Measurements from ENCODE around the gene CALM1.

CALM1 gene

DNA sequence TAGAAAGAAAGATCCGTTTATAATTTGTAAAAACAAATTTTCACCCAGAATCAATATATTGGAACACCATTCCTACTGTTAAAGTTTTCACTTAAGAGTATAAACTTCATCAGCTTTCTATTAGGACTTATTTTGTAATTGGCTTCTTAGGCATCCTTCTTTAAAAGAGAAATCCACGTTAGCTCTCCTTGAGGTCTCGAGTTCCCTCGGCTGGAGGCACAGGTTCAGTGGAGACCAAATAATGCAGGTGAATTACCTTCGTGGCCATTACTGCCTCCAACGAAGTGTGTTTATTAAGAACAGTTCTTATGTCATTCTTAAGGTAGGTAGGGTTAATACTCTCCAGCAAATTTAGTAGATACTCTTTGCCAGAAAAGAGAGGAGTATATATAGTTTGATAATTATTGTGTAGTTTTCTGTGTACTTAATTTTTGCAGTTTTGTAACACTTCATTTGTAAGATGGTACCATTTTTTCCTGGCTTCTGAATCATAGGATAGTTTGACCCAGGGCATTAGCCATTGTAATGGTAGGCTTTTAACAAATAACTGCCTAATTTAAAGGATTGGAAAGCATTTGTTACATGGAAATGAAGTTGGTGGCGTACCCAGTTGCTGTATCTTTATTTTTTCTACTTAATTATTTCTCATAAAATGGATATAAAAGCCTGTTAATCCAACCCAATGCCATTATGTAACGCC, 2.2 kb downstream of the CALM1 start:
- Histone ChIP-seq H3K4me1 (ENCODE audit: control insufficient read depth, insufficient read depth, low read length, poor library complexity, severe bottlenecking) (peaks cover 9% of the 10 kb centered on the region), H3K36me3 (ENCODE audit: control insufficient read depth, insufficient read depth, low read length) (peaks cover 43% of the 10 kb centered on the region), H3K9me3 (ENCODE audit: control insufficient read depth, low read length) (no peaks in the 10 kb centered on the region), H3K27ac (ENCODE audit: low read depth, low read length, severe bottlenecking) (no peak overlapping the region), H3K4me3 (ENCODE audit: extremely low read depth, insufficient read depth, low read length, poor library complexity, severe bottlenecking) (peak overlapping the region; percentile 92)
- WGBS, 2 experiments (ENCODE audit: insufficient coverage in 2 of 2): 30 to 33% methylated on average over 4 of the region's 8 CpGs

DNA sequence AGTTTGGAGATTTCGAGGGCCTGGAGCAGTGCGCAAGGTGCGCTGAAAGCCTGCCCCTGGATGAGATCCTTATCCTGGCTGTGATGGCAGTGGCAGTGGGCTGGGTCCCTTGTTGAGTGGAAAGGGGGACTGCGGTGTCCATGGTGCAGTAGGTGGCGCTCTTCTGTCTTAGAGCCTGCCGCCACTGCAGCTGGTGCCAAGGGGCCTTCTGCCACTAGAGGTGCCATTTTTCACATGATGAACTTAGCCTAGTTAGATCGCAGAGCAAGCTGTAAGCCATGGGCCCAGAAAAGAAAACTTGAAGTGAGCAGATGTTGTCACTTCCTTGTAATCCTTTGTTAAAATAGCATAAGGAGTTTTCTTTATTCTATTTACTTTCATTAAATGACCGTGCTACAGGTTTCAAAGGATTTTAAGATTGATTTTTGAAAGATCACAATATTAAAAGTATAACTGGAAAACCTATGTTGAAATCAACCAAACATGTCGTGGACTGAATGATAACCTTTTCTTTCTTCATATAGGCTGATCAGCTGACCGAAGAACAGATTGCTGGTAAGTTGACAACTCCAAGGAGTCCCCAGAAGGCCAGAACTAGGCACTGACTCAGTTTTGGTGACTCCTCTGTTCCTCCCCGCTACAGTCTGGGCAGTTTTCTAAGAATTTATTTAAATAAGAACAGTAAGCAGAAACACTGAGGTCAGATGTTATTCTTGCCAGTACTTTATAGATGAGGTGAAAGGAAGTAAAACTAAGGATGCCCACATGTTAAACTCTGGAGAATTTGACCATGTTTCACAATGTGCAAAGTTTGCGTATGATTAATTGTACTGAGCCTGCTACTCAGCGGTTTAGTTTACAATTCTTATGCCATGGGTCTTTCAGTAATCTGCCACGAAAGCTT, 3.0 kb downstream of the CALM1 start:
- Histone ChIP-seq H3K4me3 (ENCODE audit: extremely low read depth, insufficient read depth, low read length, poor library complexity, severe bottlenecking) (peak overlapping the region; percentile 92), H3K27ac (ENCODE audit: low read depth, low read length, severe bottlenecking) (no peak overlapping the region), H3K36me3 (ENCODE audit: control insufficient read depth, insufficient read depth, low read length) (peaks cover 51% of the 10 kb centered on the region), H3K9me3 (ENCODE audit: control insufficient read depth, low read length) (no peaks in the 10 kb centered on the region), H3K4me1 (ENCODE audit: control insufficient read depth, insufficient read depth, low read length, poor library complexity, severe bottlenecking) (peaks cover 9% of the 10 kb centered on the region)
- 39 to 44% methylated on average over 12 of the region's 14 CpGs for WGBS, 2 experiments (ENCODE audit: insufficient coverage in 2 of 2)

DNA sequence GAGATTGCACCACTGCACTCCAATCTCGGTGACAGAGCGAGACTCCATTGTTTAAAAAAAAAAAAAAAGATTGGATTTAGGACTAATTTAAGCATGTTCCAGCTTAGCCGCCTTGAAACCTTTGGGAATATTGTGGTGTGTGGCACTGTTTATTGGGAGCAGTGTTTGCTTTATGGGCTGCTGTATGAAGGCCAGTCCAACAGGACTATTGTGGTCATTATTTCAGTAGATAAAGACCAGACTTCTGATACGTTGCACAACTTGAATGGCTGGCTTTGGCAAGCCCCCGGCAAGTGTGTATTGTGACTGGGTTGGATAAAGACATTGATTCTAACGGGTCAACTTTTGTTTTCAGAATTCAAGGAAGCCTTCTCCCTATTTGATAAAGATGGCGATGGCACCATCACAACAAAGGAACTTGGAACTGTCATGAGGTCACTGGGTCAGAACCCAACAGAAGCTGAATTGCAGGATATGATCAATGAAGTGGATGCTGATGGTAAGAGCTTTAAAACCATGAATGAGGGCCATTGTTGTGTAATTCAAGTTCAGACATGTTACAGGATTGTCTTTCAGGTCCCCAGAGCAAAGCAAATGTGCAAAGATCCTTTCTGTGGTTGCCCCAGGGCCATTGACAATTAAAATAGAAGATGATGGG, 4.2 kb downstream of the CALM1 start:
- Histone ChIP-seq H3K4me3 (ENCODE audit: extremely low read depth, insufficient read depth, low read length, poor library complexity, severe bottlenecking) (no peak overlapping the region), H3K27ac (ENCODE audit: low read depth, low read length, severe bottlenecking) (no peak overlapping the region), H3K4me1 (ENCODE audit: control insufficient read depth, insufficient read depth, low read length, poor library complexity, severe bottlenecking) (peaks cover 9% of the 10 kb centered on the region), H3K36me3 (ENCODE audit: control insufficient read depth, insufficient read depth, low read length) (peaks cover 63% of the 10 kb centered on the region), H3K9me3 (ENCODE audit: control insufficient read depth, low read length) (no peaks in the 10 kb centered on the region)
- 95 to 99% methylated on average over 6 to 7 of the region's 7 CpGs for WGBS, 2 experiments (ENCODE audit: insufficient coverage in 2 of 2)

DNA sequence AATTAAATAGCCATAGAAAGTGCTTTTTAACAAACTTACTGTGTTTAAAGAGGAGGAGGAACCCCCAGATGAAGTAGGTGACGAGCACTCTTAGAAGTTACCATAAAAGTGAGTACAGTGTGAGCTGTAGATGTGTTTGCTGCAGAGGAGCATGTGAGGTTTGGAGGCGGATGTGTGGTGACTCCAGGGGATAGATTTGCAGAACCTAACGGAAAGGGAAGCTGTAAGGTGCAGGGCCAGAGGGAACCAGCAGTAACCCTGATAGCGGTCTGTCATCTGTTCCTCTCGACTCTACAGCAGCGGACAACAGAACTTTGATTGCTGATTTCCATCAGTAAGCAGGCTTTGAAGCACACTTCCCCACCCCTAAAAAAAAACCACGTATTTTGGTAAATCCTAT, 5.2 kb downstream of the CALM1 start:
- peaks cover 73% of the 10 kb centered on the region for H3K36me3 ChIP-seq (ENCODE audit: control insufficient read depth, insufficient read depth, low read length)
- 78 to 87% methylated on average over 5 of the region's 7 CpGs for WGBS, 2 experiments (ENCODE audit: insufficient coverage in 2 of 2)
- peaks cover 9% of the 10 kb centered on the region for H3K4me1 ChIP-seq (ENCODE audit: control insufficient read depth, insufficient read depth, low read length, poor library complexity, severe bottlenecking)
- no peak overlapping the region for H3K4me3 ChIP-seq (ENCODE audit: extremely low read depth, insufficient read depth, low read length, poor library complexity, severe bottlenecking)
- no peaks in the 10 kb centered on the region for H3K9me3 ChIP-seq (ENCODE audit: control insufficient read depth, low read length)
- H3K27ac ChIP-seq (ENCODE audit: low read depth, low read length, severe bottlenecking): no peak overlapping the region

DNA sequence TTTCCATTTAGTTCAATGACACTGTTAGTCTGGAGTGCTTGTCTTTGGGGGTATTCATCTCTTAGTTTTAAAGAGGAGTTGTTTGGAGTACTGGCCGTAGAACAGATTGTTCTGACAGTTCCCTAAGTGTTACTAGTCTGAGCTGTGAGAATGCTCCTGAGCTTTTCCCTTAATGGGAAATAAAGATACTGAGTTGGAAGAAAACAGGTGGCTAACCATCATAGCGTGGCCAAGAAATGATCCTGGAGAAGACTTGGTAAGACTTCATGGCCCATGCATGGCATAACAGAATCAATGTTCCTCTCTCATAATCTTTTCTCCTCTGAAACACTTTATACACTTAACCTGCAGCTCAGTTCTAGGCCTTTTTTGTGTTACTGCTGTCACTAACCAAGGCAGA, 6.2 kb downstream of the CALM1 start:
- WGBS, 2 experiments (ENCODE audit: insufficient coverage in 2 of 2): 100% methylated on average over 2 of the region's 2 CpGs
- Histone ChIP-seq H3K4me1 (ENCODE audit: control insufficient read depth, insufficient read depth, low read length, poor library complexity, severe bottlenecking) (peaks cover 9% of the 10 kb centered on the region), H3K9me3 (ENCODE audit: control insufficient read depth, low read length) (no peaks in the 10 kb centered on the region), H3K36me3 (ENCODE audit: control insufficient read depth, insufficient read depth, low read length) (peaks cover 74% of the 10 kb centered on the region), H3K4me3 (ENCODE audit: extremely low read depth, insufficient read depth, low read length, poor library complexity, severe bottlenecking) (no peak overlapping the region), H3K27ac (ENCODE audit: low read depth, low read length, severe bottlenecking) (no peak overlapping the region)

DNA sequence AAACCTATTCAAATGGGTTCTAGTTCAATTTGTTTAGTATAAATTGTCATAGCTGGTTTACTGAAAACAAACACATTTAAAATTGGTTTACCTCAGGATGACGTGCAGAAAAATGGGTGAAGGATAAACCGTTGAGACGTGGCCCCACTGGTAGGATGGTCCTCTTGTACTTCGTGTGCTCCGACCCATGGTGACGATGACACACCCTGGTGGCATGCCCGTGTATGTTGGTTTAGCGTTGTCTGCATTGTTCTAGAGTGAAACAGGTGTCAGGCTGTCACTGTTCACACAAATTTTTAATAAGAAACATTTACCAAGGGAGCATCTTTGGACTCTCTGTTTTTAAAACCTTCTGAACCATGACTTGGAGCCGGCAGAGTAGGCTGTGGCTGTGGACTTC, 8.3 kb downstream of the CALM1 start:
- H3K36me3 ChIP-seq (ENCODE audit: control insufficient read depth, insufficient read depth, low read length): peaks cover 70% of the 10 kb centered on the region
- H3K27ac ChIP-seq (ENCODE audit: low read depth, low read length, severe bottlenecking): no peak overlapping the region
- H3K4me3 ChIP-seq (ENCODE audit: extremely low read depth, insufficient read depth, low read length, poor library complexity, severe bottlenecking): no peak overlapping the region
- H3K9me3 ChIP-seq (ENCODE audit: control insufficient read depth, low read length): no peaks in the 10 kb centered on the region
- H3K4me1 ChIP-seq (ENCODE audit: control insufficient read depth, insufficient read depth, low read length, poor library complexity, severe bottlenecking): no peaks in the 10 kb centered on the region
- WGBS, 2 experiments (ENCODE audit: insufficient coverage in 2 of 2): 94 to 95% methylated on average over 9 of the region's 9 CpGs

DNA sequence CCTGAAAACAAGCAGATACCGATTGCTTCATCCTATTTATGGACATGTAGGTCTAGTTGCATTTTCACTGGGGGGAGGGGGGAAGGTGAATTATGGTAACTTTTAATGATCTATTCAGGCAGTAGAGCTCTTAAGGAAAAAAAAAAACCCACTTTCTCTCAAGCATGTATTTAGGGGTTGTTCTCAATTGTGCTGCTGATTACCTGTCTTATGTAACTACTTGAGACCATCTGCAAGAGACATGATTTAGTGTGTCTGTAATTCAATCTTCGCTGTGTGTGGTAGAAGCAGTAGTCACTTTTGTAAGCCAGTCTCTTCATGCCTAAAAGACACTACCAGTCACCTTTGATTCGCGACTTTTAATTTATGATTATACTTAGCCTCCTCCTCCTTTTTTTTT, 8.9 kb downstream of the CALM1 start:
- WGBS, 2 experiments (ENCODE audit: insufficient coverage in 2 of 2): 100% methylated on average over 1 to 3 of the region's 4 CpGs
- H3K36me3 ChIP-seq (ENCODE audit: control insufficient read depth, insufficient read depth, low read length): peaks cover 64% of the 10 kb centered on the region
- H3K9me3 ChIP-seq (ENCODE audit: control insufficient read depth, low read length): no peaks in the 10 kb centered on the region
- H3K27ac ChIP-seq (ENCODE audit: low read depth, low read length, severe bottlenecking): no peak overlapping the region
- no peak overlapping the region for H3K4me3 ChIP-seq (ENCODE audit: extremely low read depth, insufficient read depth, low read length, poor library complexity, severe bottlenecking)
- H3K4me1 ChIP-seq (ENCODE audit: control insufficient read depth, insufficient read depth, low read length, poor library complexity, severe bottlenecking): no peaks in the 10 kb centered on the region

DNA sequence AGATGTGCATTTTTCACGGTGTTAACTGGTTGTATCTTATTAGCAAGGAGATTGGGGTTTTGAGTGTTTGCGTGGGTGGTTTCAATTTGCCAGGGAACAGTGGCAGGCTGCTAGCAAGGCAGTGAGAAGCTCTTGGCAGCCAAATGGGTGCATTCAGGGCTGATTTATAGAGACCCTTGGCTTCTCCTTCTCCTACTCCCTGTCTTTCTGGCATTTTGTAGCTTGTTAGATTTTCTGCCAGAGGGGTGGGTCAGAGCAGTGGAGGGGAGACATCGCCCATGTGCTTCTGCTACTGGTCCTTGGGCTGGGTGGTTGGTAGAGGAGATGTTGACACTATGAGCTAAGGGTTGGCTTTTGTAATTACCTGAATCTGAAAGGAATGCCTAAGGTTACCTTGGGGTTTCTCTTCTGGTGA, 9.6 kb downstream of the CALM1 start:
- WGBS, 2 experiments (ENCODE audit: insufficient coverage in 2 of 2): 86 to 100% methylated on average over 2 of the region's 3 CpGs
- Histone ChIP-seq H3K4me1 (ENCODE audit: control insufficient read depth, insufficient read depth, low read length, poor library complexity, severe bottlenecking) (no peaks in the 10 kb centered on the region), H3K9me3 (ENCODE audit: control insufficient read depth, low read length) (no peaks in the 10 kb centered on the region), H3K27ac (ENCODE audit: low read depth, low read length, severe bottlenecking) (no peak overlapping the region), H3K4me3 (ENCODE audit: extremely low read depth, insufficient read depth, low read length, poor library complexity, severe bottlenecking) (no peak overlapping the region), H3K36me3 (ENCODE audit: control insufficient read depth, insufficient read depth, low read length) (peaks cover 57% of the 10 kb centered on the region)

DNA sequence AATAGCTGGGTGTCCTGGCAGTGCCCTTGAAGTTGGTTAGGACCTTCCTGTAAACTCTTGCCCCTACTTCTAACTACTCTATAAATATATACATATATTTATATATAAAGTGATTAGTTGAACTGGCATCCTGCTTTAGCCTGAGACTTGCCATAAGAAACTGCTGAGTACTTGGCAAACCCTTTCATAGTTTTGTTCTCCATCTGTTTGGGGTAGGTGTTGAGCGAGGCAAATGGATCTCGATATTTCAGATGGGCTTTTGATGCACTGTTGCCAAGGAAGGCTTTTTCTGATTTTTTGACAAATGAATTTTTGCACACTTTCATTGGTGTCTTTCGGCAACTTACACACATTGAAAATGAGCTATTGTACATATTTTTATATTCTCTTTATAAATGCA, 10.4 kb downstream of the CALM1 start:
- H3K36me3 ChIP-seq (ENCODE audit: control insufficient read depth, insufficient read depth, low read length): peaks cover 49% of the 10 kb centered on the region
- no peaks in the 10 kb centered on the region for H3K9me3 ChIP-seq (ENCODE audit: control insufficient read depth, low read length)
- H3K4me3 ChIP-seq (ENCODE audit: extremely low read depth, insufficient read depth, low read length, poor library complexity, severe bottlenecking): no peak overlapping the region
- H3K27ac ChIP-seq (ENCODE audit: low read depth, low read length, severe bottlenecking): no peak overlapping the region
- whole genome bisulfite sequencing, 2 experiments (ENCODE audit: insufficient coverage in 2 of 2): 100% methylated on average over 1 of the region's 3 CpGs; no CpG with 5 or more reads in 1 of the 2 experiments
- no peaks in the 10 kb centered on the region for H3K4me1 ChIP-seq (ENCODE audit: control insufficient read depth, insufficient read depth, low read length, poor library complexity, severe bottlenecking)

DNA sequence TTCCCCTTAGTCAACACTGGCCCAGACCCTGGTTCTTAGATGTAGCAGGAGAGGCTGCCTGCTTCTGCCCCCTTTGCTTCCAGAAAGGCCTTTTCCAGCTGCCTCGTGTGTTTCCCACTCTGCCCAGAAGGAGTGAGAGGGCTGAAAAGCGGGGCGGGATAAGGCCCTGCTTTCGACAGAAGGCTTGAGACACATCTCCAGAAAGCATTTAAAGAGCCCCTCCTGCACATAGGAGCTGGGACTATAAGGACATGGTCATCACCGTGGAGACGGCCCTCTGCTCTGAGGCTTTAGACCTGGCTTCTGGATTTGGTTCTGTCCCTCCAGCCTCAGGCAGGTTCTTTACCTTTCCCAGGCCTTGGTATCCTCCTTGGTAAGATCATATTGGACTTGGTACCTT, 11.9 kb downstream of the CALM1 start:
- WGBS, 2 experiments (ENCODE audit: insufficient coverage in 2 of 2): 80 to 83% methylated on average over 3 to 6 of the region's 6 CpGs

More for the DNA sequence above, 11.9 kb downstream of the CALM1 start:
- Histone ChIP-seq H3K27ac (ENCODE audit: low read depth, low read length, severe bottlenecking) (peak overlapping the region; percentile 55), H3K4me3 (ENCODE audit: extremely low read depth, insufficient read depth, low read length, poor library complexity, severe bottlenecking) (no peak overlapping the region), H3K36me3 (ENCODE audit: control insufficient read depth, insufficient read depth, low read length) (peaks cover 34% of the 10 kb centered on the region), H3K4me1 (ENCODE audit: control insufficient read depth, insufficient read depth, low read length, poor library complexity, severe bottlenecking) (no peaks in the 10 kb centered on the region), H3K9me3 (ENCODE audit: control insufficient read depth, low read length) (no peaks in the 10 kb centered on the region)

Measured in mesodermal cell (in vitro differentiated cells).